GM23338 (cell line): ENCODE measurements around the gene ADAT3. TPM values are rescaled to one million over a fixed set of nuclear protein-coding genes. Genes with fewer than 3 reads are reported as not detected.

Experiments
- ATAC-seq: fragments of 200-7000 bp; cut with Tn5 transposase; 3 replicates; pipeline ENCODE4 v1.9.1; 2020
- DNase-seq: peaks from one replicate; pipeline ENCODE4 v3.0.0-alpha.2; 2015; ENCODE audit warnings: low spot score
- H2AFZ ChIP-seq: fragments of 200-600 bp; sonication (generic); 2 replicates; pipeline ENCODE4 v1.8.0; 2016; ENCODE audit warnings: antibody characterized with exemption, mild to moderate bottlenecking, moderate library complexity
- H3F3A ChIP-seq: fragments of 200-600 bp; sonication (generic); replicated peaks from 2 replicates; pipeline ENCODE4 v1.8.0; 2017; ENCODE audit warnings: antibody characterized with exemption, mixed run types, low read depth
- H3K27ac ChIP-seq: fragments of 200-600 bp; sonication (generic); 2 replicates; pipeline ENCODE4 v1.6.1; 2016; ENCODE audit warnings: low read depth
- H3K27me3 ChIP-seq: fragments of 200-600 bp; sonication (generic); 2 replicates; pipeline ENCODE4 v1.8.0; 2016; ENCODE audit warnings: mild to moderate bottlenecking, mixed run types, moderate library complexity; ENCODE audit not compliant: insufficient read depth
- H3K36me3 ChIP-seq: fragments of 200-600 bp; sonication (generic); 2 replicates; pipeline ENCODE4 v1.8.0; 2016; ENCODE audit warnings: mild to moderate bottlenecking; ENCODE audit not compliant: insufficient read depth
- H3K4me1 ChIP-seq: fragments of 200-600 bp; sonication (generic); 2 replicates; pipeline ENCODE4 v1.8.0; 2016; ENCODE audit warnings: mild to moderate bottlenecking, moderate library complexity; ENCODE audit not compliant: insufficient read depth
- H3K4me2 ChIP-seq: fragments of 200-600 bp; sonication (generic); 2 replicates; pipeline ENCODE4 v1.7.1; 2017; ENCODE audit warnings: mixed run types
- H3K4me3 ChIP-seq: fragments of 200-600 bp; sonication (generic); 2 replicates; pipeline ENCODE4 v1.6.1; 2016; ENCODE audit warnings: mixed run types
- H3K79me2 ChIP-seq: fragments of 200-600 bp; sonication (generic); replicated peaks from 2 replicates; pipeline ENCODE4 v1.8.0; 2017; ENCODE audit warnings: mild to moderate bottlenecking; ENCODE audit not compliant: insufficient read depth
- H3K9me2 ChIP-seq: fragments of 200-600 bp; sonication (generic); 2 replicates; pipeline ENCODE4 v1.8.0; 2017; ENCODE audit not compliant: insufficient read depth
- H4K20me1 ChIP-seq: fragments of 200-600 bp; sonication (generic); replicated peaks from 2 replicates; pipeline ENCODE4 v1.8.0; 2017; ENCODE audit warnings: mild to moderate bottlenecking; ENCODE audit not compliant: insufficient read depth
- H3K27ac Mint-ChIP-seq: 2 replicates; pipeline ENCODE4 v1.8.0; 2020; ENCODE audit warnings: inconsistent platforms, mild to moderate bottlenecking, moderate library complexity, mixed read lengths
- H3K27me3 Mint-ChIP-seq: 3 replicates; pipeline ENCODE4 v1.8.0; 2022; ENCODE audit warnings: low read depth, mild to moderate bottlenecking, moderate library complexity, mixed read lengths, inconsistent platforms; ENCODE audit not compliant: insufficient read depth, poor library complexity
- H3K36me3 Mint-ChIP-seq: 3 replicates; pipeline ENCODE4 v1.8.0; 2021; ENCODE audit warnings: low read depth, mild to moderate bottlenecking, inconsistent platforms, moderate library complexity, mixed read lengths
- H3K4me1 Mint-ChIP-seq: 3 replicates; pipeline ENCODE4 v1.8.0; 2020; ENCODE audit warnings: mild to moderate bottlenecking, inconsistent platforms, mixed read lengths
- H3K4me3 Mint-ChIP-seq: 3 replicates; pipeline ENCODE4 v1.8.0; 2021; ENCODE audit warnings: moderate library complexity, mild to moderate bottlenecking, inconsistent platforms, mixed read lengths
- H3K9me3 Mint-ChIP-seq: 3 replicates; pipeline ENCODE4 v1.8.0; 2020; ENCODE audit warnings: moderate library complexity, mild to moderate bottlenecking, inconsistent platforms, mixed read lengths
- CTCF ChIP-seq, 2 experiments: fragments of 200-600 bp in 1 of 2; sonication (generic) in 1 of 2; conservative IDR thresholded peaks; 2 replicates each; pipeline versions ENCODE4 v1.5.1 to v1.6.1; 2016 to 2017; ENCODE audit warnings: antibody characterized with exemption in 2 of 2, low read depth in 2 of 2, mild to moderate bottlenecking in 2 of 2, moderate library complexity in 1 of 2
- ETS1 ChIP-seq: IDR thresholded peaks from 2 replicates; pipeline ENCODE4 v1.6.1; 2016; ENCODE audit warnings: antibody characterized with exemption
- EZH2 ChIP-seq: fragments of 200-600 bp; sonication (generic); IDR thresholded peaks from one replicate; pipeline ENCODE4 v1.8.0; 2017; ENCODE audit warnings: antibody characterized with exemption, mild to moderate bottlenecking, low read depth; ENCODE audit not compliant: unreplicated experiment
- EZH2phosphoT487 ChIP-seq: fragments of 200-600 bp; sonication (generic); IDR thresholded peaks from one replicate; pipeline ENCODE4 v1.8.1; 2018; ENCODE audit warnings: antibody characterized with exemption; ENCODE audit not compliant: unreplicated experiment
- NANOG ChIP-seq: IDR thresholded peaks from 2 replicates; pipeline ENCODE4 v1.6.1; 2016; ENCODE audit warnings: antibody characterized with exemption, borderline replicate concordance
- POLR2AphosphoS5 ChIP-seq: IDR thresholded peaks from 2 replicates; pipeline ENCODE4 v1.6.1; 2016; ENCODE audit warnings: antibody characterized with exemption, low read depth
- STAT1 ChIP-seq: IDR thresholded peaks from one replicate; pipeline ENCODE4 v1.6.1; 2016; ENCODE audit warnings: antibody characterized with exemption; ENCODE audit not compliant: unreplicated experiment
- ZNF114 ChIP-seq: fragments of 250-450 bp; sonication (Bioruptor Pico); IDR thresholded peaks from 2 replicates; pipeline ENCODE4 v1.5.0; 2020; ENCODE audit warnings: mild to moderate bottlenecking, moderate library complexity
- ZNF331 ChIP-seq: fragments of 250-450 bp; sonication (Bioruptor Pico); IDR thresholded peaks from 2 replicates; pipeline ENCODE4 v1.5.0; 2020; ENCODE audit warnings: low read depth, mild to moderate bottlenecking, moderate library complexity
- ZNF462 ChIP-seq: fragments of 250-450 bp; sonication (Bioruptor Pico); IDR thresholded peaks from 2 replicates; pipeline ENCODE4 v1.5.0; 2020; ENCODE audit warnings: mild to moderate bottlenecking, moderate library complexity
- polyA plus RNA-seq: library from polyadenylated mRNA; unstranded; fragments of >200 nt; fragmentation: Nextera tagmentation; extraction: Ambion mirVana; gene quantifications from 2 replicates; pipeline ENCODE4 v1.2.1, GENCODE V29; 2016
- total RNA-seq: library from RNA; depleted of rRNA; stranded (reverse); fragments of >200 nt; shearing (Covaris generic); gene quantifications from 2 replicates; pipeline ENCODE4 v1.2.3, GENCODE V29; 2014

ADAT3 gene
- total and polyA plus RNA-seq, 2 experiments from 2014 or later, result 7.9 to 12.4 TPM

DNA sequence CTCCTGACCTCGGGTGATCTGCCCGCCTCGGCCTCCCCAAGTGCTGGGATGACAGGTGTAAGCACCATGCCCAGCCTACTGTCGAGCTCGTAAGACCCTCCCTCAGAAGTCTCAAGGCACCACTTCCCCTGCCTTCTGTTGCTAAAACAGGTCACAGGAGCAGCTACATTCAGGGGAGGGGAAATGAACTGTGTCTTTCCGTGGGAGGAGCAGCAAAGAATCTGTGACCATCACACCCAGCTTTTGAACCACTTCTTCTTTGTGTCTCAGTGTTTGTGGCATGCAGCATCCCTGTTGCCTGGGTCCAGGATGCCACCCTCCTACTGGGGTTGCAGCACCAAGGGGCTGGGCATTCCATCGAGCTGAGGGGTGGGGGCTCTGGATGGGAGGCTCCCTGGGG, 28.0 kb downstream of the ADAT3 start (continued):
- no peak for TF ChIP-seq ZNF462 (CRISPR knock-in tag)
- no peak for TF ChIP-seq STAT1

- Histone ChIP-seq H3K9me2 (no peaks in the 10 kb centered on the region), H4K20me1 (no peaks in the 10 kb centered on the region; the same call in 1 of the 2 replicates), H3K27me3 (peaks cover 5% of the 10 kb centered on the region; the same call in 1 of the 2 replicates), H3K36me3 (no peaks in the 10 kb centered on the region), H2AFZ (no peak overlapping the region), H3F3A (0 out of 2 replicates have a peak, but pooled peaks cover 3% of the 10 kb centered on the region), H3K4me3 (no peak overlapping the region), H3K4me2 (no peak overlapping the region), H3K27ac (no peak overlapping the region), H3K79me2 (no peaks in the 10 kb centered on the region), H3K4me1 (peaks cover 5% of the 10 kb centered on the region; the same call in 1 of the 2 replicates)
- Mint-ChIP-seq H3K27me3 (peaks cover 22% of the 10 kb centered on the region), H3K9me3 (peaks cover 19% of the 10 kb centered on the region), H3K4me3 (no peak overlapping the region), H3K27ac (no peak overlapping the region), H3K4me1 (0 out of 3 replicates have a peak, but pooled peaks cover 3% of the 10 kb centered on the region), H3K36me3 (peaks cover 7% of the 10 kb centered on the region; the same call in 2 of the 3 replicates)
- ATAC-seq, result no peak
- no peak for DNase-seq
- no peak for TF ChIP-seq ZNF331
- no peak for TF ChIP-seq CTCF (conservative IDR thresholded peaks at IDR 0.05; ENCODE audit: low read depth in 2 of 2)
- TF ChIP-seq NANOG, result no peak
- no peak for TF ChIP-seq EZH2
- no peak for TF ChIP-seq EZH2phosphoT487
- TF ChIP-seq ZNF114 (CRISPR knock-in tag), result no peak
- TF ChIP-seq POLR2AphosphoS5, result no peak
- no peak for TF ChIP-seq ETS1
Measured at GRCh38 chr19:1933942-1934341, 28.7 kb downstream of the ADAT3 start.
